HG02678 (cell line): ENCODE data around the gene CCDC137.
"Not testable (repeated sequence)": the region's sequence is repeated elsewhere in the genome, so short reads cannot be mapped to it uniquely, and the experiment has no call there.

Source experiments
- ATAC-seq: cut with Tn5 transposase; IDR thresholded peaks from one replicate; pipeline ENCODE4 v1.9.1; 2021; ENCODE audit warnings: mild to moderate bottlenecking, moderate library complexity; ENCODE audit not compliant: unreplicated experiment

Gene CCDC137

GRCh38 chr17:81648707-81649085, 17.8 kb upstream of the CCDC137 start:
- no peak for ATAC-seq

- ATAC-seq, result no peak
Measured at GRCh38 chr17:81650951-81651350, 15.6 kb upstream of the CCDC137 start.

- ATAC-seq, result no peak
Measured at GRCh38 chr17:81651692-81652091, 14.8 kb upstream of the CCDC137 start.

GRCh38 chr17:81652906-81653771, 13.4 kb upstream of the CCDC137 start:
- ATAC-seq, result no peak

- no peak for ATAC-seq
Measured at GRCh38 chr17:81655378-81656117, 11.0 kb upstream of the CCDC137 start.

- ATAC-seq, result no peak
Measured at GRCh38 chr17:81656118-81656743, 10.3 kb upstream of the CCDC137 start, which contains the start of gene PDE6G. Gene PDE6G (minus strand): TSS chr17:81656542. CDS start chr17:81653305, 3,237 bp downstream.

- ATAC-seq, result no peak
Measured at GRCh38 chr17:81656835-81657234, 9.7 kb upstream of the CCDC137 start.

GRCh38 chr17:81659038-81659437, 7.5 kb upstream of the CCDC137 start:
- no peak for ATAC-seq

- no peak for ATAC-seq
Measured at GRCh38 chr17:81660441-81660840, 6.1 kb upstream of the CCDC137 start.

- ATAC-seq, result no peak
Measured at GRCh38 chr17:81662002-81662401, 4.5 kb upstream of the CCDC137 start.

GRCh38 chr17:81664051-81664470, 2.5 kb upstream of the CCDC137 start:
- no peak for ATAC-seq

- ATAC-seq, result peak; percentile 14
Measured at GRCh38 chr17:81665205-81666091, 1.1 kb upstream of the CCDC137 start.

- peak; percentile 11 for ATAC-seq
Measured at GRCh38 chr17:81666092-81666341, 520 bp upstream of the CCDC137 start.

GRCh38 chr17:81667754-81668153, 1.2 kb downstream of the CCDC137 start:
- no peak for ATAC-seq

GRCh38 chr17:81672504-81672903, 6.0 kb downstream of the CCDC137 start:
- no peak for ATAC-seq

- no peak for ATAC-seq
Measured at GRCh38 chr17:81672954-81673353, 6.4 kb downstream of the CCDC137 start.

- ATAC-seq, result no peak
Measured at GRCh38 chr17:81673561-81674258, 7.2 kb downstream of the CCDC137 start.

- ATAC-seq, result not testable (repeated sequence)
Measured at GRCh38 chr17:81675515-81676221, 9.1 kb downstream of the CCDC137 start.

- no peak for ATAC-seq
Measured at GRCh38 chr17:81676906-81677305, 10.4 kb downstream of the CCDC137 start.

GRCh38 chr17:81680150-81680549, 13.6 kb downstream of the CCDC137 start:
- no peak for ATAC-seq
